PC-9 (cell line): ENCODE results near the gene C5orf63.

Source experiments
- CTCF ChIP-seq: fragments of 200-600 bp; sonication (generic); conservative IDR thresholded peaks from 2 replicates; pipeline ENCODE4 v1.6.1; 2017; ENCODE audit warnings: mixed run types, antibody characterized with exemption, mild to moderate bottlenecking, moderate library complexity
- EZH2 ChIP-seq: fragments of 200-600 bp; sonication (generic); IDR thresholded peaks from 2 replicates; pipeline ENCODE4 v1.8.0; 2017; ENCODE audit warnings: antibody characterized with exemption, low read depth

GRCh38 chr5:127064253-127064840 lies 9.0 kb downstream of the C5orf63 start:
- TF ChIP-seq CTCF, result no peak
- TF ChIP-seq EZH2, result no peak
